D721Med (cell line): ENCODE measurements around the gene DIP2C.

Experiments
- DNase-seq: peaks from one replicate; pipeline ENCODE4 v3.0.0; 2011; ENCODE audit warnings: low spot score; ENCODE audit not compliant: insufficient read length
- FAIRE-seq: peaks from 2 replicates; lab custom pipeline; 2011; peaks lifted over from hg19 to GRCh38; lab: Jason Lieb, UNC
- CTCF ChIP-seq: IDR thresholded peaks from 2 replicates; pipeline ENCODE4 v1.5.1; 2012; ENCODE audit warnings: mild to moderate bottlenecking, control low read depth; ENCODE audit not compliant: insufficient read depth; ENCODE audit errors: missing control alignments

The DIP2C gene

GRCh38 chr10:500876-501275 lies 188.6 kb downstream of the DIP2C start:
- TF ChIP-seq CTCF = no peak
- no peak for DNase-seq
- no peak for FAIRE-seq

GRCh38 chr10:499991-500390 lies 189.5 kb downstream of the DIP2C start:
- no peak for FAIRE-seq
- no peak for DNase-seq
- TF ChIP-seq CTCF = no peak

GRCh38 chr10:498760-499435 lies 190.6 kb downstream of the DIP2C start:
- no peak for TF ChIP-seq CTCF
- FAIRE-seq (no peak), DNase-seq (no peak)

- no peak for TF ChIP-seq CTCF
- no peak for DNase-seq
- FAIRE-seq = no peak
Observed at GRCh38 chr10:497898-498451, 191.5 kb downstream of the DIP2C start.

- no peak for DNase-seq
- FAIRE-seq = no peak
Observed at GRCh38 chr10:497289-497688, 192.2 kb downstream of the DIP2C start.

GRCh38 chr10:494556-494955 lies 194.9 kb downstream of the DIP2C start:
- DNase-seq = no peak
- no peak for FAIRE-seq

More at GRCh38 chr10:497289-497688, 192.2 kb downstream of the DIP2C start:
- TF ChIP-seq CTCF = no peak

More at GRCh38 chr10:494556-494955, 194.9 kb downstream of the DIP2C start:
- no peak for TF ChIP-seq CTCF
